Ishikawa (cell line): ENCODE results near the gene ANKRD44.

Source experiments
- CREB1 ChIP-seq: IDR thresholded peaks from 2 replicates; pipeline ENCODE4 v1.6.1; 2012; ENCODE audit warnings: low read depth
- EGR1 ChIP-seq: IDR thresholded peaks from 2 replicates; pipeline ENCODE4 v1.6.1; 2012
- EP300 ChIP-seq: IDR thresholded peaks from 2 replicates; pipeline ENCODE4 v1.6.1; 2012; ENCODE audit warnings: borderline replicate concordance
- FOXM1 ChIP-seq: IDR thresholded peaks from 2 replicates; pipeline ENCODE4 v1.6.1; 2012; ENCODE audit warnings: low read depth, borderline replicate concordance
- MAX ChIP-seq: IDR thresholded peaks from 2 replicates; pipeline ENCODE4 v1.6.1; 2012
- NFIC ChIP-seq: IDR thresholded peaks from 2 replicates; pipeline ENCODE4 v1.6.1; 2012
- RAD21 ChIP-seq: IDR thresholded peaks from 2 replicates; pipeline ENCODE4 v1.6.1; 2012; ENCODE audit warnings: low read depth
- REST ChIP-seq: IDR thresholded peaks from 2 replicates; pipeline ENCODE4 v1.6.1; 2012; ENCODE audit warnings: low read depth, mild to moderate bottlenecking
- TAF1 ChIP-seq: IDR thresholded peaks from 2 replicates; pipeline ENCODE4 v1.6.1; 2012; ENCODE audit warnings: low read depth, mild to moderate bottlenecking
- TEAD4 ChIP-seq: IDR thresholded peaks from 2 replicates; pipeline ENCODE4 v1.6.1; 2012
- USF1 ChIP-seq: IDR thresholded peaks from 2 replicates; pipeline ENCODE4 v1.6.1; 2012
- YY1 ChIP-seq: IDR thresholded peaks from 2 replicates; pipeline ENCODE4 v1.6.1; 2012; ENCODE audit warnings: low read depth
- ZBTB7A ChIP-seq: IDR thresholded peaks from 2 replicates; pipeline ENCODE4 v1.6.1; 2012; ENCODE audit warnings: low read depth

GRCh38 chr2:197071213-197071612 lies 239.4 kb downstream of the ANKRD44 start:
- TF ChIP-seq MAX (no peak), EGR1 (no peak), TAF1 (no peak), REST (no peak), RAD21 (no peak), CREB1 (no peak), TEAD4 (no peak), NFIC (no peak), ZBTB7A (no peak), EP300 (no peak), USF1 (no peak), YY1 (no peak), FOXM1 (no peak)
